GM21390 (cell line): ENCODE data around the gene KDM4B.

Source experiments
- ATAC-seq: cut with Tn5 transposase; IDR thresholded peaks from one replicate; pipeline ENCODE4 v1.9.1; 2021; ENCODE audit not compliant: unreplicated experiment

Gene KDM4B

DNA sequence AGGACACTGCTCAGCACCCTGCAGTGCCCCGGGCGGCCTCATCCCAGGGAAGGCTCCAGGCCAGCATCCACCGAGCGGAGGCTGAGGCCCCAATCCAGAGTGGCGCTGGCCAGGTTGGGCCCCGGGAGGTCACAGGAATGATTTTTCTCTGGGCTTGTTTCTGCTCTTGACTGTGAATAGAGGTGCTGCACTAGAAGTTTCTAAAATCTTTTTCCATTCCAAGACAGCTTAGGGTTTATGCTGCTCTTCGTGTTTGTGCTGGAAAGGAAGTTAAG is 15.1 kb downstream of the KDM4B start:
- ATAC-seq, result no peak

DNA sequence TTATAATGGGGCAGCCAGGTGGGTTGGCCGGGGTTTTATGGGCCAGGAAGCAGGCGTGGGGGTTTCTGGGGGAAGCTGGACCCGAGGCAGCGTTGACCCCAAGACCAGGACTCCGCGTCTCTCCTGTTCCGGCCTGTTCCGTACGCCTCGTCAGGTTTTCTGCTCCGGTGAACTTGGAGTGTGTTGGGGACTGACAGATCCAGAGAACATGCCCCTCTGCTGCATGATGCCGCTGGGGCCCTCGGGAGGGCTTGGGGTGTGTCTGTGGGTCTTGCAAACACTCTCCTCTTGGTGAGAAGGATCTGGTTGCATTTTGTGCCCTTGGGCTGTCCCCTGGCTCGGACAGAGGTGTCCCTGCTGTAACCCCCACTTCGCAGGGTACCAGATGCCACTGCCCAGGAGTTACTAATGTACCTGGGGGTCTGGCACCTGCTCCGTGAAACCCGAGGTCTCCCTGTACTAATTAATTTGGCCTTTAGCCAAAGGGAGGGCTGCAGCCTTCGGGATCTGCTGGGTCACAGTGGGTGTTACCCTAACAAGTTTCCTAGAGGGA is 15.6 kb downstream of the KDM4B start:
- ATAC-seq, result no peak

DNA sequence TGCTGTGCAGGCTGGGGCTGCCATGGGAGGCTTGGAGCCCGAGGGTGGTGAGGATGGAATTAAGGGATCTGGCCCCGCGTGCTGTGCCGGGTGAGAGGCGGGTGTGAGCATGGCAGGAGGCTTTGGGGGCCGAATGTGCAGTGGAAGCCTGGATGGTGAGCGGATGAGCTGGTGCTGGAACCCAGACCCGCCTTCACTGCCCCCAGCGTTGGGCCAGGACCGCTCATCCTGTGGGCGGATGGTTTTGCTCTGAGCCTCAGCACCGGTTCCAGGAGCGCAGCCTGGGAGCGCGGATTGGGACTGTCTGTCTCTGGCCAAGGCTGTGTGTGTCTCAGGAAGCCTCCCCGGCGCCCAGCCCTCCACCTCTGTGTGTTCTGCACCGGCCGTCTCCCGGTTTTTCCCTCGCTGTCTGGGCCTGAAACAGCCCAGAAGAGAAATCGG is 16.7 kb downstream of the KDM4B start:
- ATAC-seq, result no peak

DNA sequence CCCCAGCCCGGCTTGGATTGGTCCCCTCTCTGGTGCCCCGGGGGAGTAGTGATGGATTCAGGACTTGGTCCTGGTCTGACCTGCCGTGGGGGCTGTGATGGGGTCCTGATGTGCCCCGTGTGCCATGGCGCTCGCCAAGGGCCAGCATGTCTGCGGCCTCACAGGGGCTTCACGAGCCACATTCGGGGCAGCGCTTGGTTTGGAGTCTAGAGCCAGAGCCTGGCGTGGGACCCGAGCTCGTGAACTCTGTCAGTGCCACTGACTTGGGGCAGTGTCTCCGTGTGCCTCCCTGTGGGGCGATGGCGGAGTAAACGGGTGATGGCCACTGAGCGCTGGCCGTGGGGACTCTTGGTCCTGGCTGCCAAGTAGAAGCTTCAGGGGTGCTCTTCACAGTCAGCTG is 17.1 kb downstream of the KDM4B start:
- no peak for ATAC-seq

DNA sequence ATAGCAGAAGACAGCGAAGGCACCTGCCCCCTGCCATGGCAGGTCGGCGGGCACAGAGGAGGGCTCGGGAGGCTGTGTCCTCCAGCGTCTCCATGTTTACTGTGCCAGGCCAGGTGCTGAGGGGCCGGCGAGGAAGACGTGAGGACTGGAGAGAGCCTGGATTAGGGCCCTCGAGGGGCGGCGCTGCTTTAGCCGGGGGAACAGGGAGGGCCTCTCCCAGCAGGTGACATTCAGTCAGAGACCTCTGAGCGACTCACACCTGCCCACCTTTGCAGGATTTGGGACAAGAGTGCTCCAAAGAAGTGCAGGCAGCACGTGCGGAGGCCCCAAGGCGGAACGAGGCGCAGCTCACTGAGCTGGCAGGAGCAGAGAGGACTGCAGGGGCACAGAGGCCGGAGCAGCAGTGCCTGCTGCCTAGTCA is 17.6 kb downstream of the KDM4B start:
- ATAC-seq, result no peak

DNA sequence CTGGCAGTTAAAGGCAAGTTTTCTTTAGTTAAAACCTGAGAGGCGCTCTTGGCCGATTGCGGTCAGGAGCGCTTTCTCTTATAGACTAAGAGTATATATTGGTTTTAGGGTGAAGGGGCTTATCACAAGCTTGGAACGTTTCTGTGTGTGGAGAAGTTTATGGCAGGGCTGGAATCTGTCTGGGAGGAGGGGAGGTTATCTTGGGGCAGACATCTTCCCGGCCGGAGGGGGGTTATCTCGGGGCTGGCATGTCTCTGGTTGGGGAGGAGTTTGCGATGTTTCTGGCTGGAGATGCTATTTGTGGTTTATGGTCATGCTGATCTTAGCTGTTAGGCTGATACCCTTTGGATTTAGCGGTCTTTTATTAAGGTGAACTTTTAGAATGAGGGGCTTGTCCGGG is 18.3 kb downstream of the KDM4B start:
- ATAC-seq, result no peak

DNA sequence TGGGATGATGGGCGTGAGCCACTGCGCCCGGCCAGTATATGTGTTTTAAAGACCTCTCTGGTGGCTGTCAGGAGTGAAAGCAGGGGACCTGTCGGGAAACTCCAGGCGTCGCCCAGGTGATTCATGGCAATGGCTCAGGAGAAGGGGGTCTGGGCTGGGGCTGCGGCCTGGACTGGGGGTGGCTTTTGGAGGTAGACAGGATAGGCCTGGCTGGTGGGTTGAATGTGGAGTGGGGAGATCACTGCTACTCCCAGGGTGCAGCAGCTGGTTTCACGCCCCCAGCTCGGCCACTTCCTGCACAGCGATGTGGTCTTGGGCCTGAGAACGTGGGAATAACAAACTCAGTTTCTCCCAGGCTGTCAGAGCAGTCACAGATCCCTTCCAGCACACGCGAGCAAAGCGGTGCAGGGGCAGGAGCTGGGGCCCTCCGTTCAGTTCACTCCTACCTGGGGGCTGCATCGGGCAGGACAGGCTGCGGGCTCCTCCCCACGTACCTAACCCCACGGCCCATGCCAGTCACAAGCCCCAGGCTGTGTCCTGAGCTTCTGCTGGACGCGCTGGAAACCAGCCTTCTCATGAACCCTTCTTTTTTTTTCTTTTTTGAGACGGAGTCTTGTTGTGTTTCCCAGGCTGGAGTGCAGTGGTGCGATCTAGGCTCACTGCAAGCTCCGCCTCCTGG is 18.9 kb downstream of the KDM4B start:
- no peak for ATAC-seq

DNA sequence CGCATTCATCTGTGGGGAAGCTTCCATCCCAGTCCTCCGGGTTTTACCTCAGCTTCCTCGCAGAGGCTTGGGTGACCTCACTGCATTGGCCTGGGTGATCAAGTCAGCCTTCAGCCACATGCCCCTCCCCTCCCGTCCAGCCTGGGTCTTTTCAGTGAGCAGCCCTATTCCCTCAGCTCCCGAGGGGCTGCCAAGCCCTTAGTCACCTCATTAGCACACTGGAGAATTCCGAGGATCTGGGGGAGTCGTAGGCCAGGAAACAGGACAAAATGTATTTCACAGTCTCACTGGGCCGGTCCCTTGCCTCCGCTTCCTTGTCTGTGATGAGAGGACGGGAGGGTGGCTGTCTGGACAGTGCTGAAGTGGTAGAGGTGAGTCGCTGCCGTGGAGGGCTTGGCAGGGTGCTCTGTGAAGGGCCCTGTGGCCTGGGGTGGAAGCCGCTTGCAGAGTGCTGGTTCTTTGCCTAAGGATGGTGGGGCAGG is 19.9 kb downstream of the KDM4B start:
- ATAC-seq, result no peak

DNA sequence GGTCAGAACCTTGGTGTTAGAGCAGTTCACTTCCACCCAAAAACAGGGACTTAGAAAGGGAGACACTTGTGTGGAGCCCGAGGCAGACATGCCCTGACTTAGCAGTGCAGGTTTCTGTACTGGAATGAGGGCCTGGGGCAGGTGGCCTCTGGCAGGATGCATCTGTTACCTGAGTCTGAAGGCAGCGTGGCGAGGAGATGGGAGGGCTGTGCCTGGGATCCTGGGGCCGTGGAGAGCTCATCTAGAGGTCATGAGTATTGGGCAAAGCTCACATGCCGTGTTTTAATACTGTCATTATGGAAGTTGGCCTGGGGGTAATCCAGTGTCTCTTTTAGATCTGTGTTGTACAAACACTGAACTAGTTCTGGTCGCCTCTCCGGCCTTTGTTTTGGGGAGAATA is 21.4 kb downstream of the KDM4B start:
- ATAC-seq, result no peak

DNA sequence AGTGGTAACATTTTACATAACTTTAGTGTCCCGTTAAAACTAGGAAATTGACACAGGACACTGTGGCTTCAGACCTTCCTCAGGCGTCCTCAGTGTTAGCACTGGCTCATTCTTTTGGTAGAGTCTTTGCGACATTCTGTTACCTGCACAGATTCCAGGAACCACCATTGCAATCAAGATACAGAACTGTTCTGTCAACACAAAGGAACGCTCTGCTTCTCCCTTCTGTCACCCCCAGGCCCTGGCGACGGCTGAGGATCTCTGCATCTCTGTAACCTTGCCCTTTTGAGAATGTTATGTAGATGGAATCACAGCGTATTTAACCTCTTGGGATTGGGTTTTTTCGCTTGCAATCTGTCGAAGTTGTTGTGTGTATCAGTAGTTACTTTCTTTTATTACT is 22.6 kb downstream of the KDM4B start:
- no peak for ATAC-seq

DNA sequence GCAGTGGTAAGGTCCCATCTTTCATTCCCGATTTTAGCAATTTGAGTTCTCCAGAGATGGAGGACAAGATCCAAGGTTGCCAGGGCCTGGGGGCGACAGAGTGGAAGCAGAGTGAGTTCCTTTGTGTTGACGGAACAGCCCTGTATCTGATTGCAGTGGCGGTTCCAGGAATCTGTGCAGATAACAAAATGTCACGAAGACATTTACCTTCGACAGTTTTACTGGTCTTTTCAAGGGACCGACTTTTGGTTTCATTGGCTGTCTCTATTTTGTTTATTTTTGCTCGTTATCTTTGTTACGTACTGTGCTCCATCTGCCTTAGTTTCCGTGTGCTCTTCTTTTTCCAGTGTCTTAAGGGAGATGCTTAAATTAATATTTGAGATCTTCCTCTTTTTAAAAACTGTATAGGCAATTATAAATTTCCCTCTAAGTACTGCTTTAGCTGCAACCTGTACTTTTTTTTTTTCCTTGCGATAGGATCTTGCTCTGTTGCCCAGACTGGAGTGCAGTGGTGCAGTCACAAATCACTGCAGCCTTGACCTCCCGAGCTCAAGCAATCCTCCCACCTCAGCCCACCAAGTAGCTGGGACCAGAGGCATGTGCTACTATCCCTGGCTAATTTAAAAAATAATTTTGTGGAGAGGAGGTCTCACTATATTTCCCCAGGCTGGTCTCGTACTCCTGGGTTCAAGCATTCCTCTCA is 23.2 kb downstream of the KDM4B start:
- ATAC-seq, result no peak

DNA sequence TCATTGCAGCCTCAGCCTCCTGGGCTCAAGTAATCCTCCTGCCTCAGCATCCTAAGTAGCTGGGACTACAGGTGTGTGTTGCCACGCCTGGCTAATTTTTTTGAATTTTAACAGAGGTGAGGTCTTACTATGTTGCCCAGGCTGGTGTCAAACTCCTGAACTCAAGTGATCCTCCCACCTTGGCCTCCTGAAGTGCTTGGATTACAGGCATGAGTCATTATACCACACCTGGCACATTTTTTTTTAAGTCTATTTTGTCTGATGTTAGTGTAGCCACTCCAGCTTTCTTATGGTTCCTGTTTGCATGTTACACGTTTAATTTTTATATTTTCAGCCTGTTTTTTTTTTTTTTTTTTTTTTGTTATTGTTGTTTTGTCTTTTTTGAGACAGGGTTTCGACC is 24.8 kb downstream of the KDM4B start:
- no peak for ATAC-seq

DNA sequence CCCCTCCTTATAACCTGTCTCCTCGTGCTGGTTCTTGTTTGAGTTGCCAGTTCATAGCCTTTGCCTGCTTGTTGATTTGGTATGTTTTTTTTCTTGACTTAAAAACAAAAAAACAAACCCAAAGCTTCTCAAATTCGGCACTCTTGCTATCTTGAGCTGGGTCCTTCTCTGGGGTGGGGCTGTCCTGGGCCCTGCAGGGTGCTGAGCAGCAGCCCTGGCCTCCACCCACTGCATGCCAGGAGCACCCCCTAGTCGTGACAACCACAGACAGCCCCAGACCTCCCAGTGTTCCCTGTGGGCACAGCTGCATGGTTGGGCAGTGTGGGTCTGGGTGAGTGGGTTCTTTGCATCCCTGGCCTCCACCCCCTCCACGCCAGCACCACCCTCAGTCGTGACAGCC is 27.8 kb downstream of the KDM4B start:
- no peak for ATAC-seq

DNA sequence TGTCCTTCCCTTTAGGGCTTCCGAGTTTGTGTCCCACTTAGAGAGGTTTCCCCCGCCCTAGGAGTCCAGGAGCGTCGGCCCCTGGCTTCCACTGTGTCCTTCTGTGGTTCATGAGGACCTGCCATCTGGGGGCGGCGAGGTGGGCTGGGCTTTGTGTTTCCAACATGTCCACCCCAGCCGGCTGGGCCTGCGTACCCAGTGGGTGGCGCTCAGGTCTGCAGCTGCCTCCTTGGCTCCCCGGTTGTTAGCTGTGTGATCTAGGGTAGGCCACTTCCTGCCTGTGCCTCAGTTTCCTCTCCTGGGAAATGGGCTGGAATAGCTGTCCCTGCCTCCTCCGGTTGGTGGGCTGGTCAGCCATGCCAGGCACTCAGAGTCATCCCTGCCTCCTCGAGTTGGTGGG is 28.4 kb downstream of the KDM4B start:
- no peak for ATAC-seq

DNA sequence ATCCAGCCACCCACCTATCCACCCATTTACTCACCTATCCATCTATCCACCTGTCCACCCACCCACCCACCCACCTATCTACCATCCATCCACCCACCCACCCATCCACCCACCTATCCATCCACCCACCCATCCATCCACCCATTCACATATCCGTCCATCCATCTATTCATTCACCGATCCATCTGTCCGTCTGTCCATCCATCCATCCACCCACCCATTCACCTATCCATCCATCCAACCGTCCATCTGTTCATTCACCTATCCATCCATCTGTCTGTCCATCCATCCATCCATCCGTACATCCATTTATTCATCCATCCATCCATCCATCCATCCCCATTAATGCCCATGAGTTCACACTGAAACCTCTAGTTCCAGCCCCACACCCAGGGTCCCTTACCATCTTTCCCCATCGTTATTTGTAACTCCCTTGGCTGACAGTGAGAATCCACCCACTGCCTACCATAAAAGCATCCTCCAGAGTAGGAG is 31.3 kb downstream of the KDM4B start:
- ATAC-seq, result no peak

DNA sequence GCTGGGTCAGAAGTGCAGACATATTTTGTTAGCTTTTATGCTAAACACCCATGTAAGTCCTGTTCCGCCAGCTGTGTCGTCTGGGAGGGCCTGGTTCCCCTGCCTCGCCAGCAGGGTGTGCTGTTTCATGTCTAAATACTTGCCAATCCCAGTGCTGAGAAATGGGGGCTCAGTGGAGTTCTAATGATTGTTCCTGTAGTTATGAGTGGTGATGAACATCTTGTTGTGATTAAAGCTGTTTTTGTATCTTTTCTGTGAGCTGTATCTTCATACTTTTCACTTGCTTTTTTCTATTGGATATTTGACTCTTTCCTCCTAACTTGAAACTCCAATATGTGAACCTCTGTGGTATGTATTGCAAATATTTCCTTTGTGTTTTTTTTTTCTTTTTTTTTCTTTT is 32.7 kb downstream of the KDM4B start:
- ATAC-seq, result no peak

DNA sequence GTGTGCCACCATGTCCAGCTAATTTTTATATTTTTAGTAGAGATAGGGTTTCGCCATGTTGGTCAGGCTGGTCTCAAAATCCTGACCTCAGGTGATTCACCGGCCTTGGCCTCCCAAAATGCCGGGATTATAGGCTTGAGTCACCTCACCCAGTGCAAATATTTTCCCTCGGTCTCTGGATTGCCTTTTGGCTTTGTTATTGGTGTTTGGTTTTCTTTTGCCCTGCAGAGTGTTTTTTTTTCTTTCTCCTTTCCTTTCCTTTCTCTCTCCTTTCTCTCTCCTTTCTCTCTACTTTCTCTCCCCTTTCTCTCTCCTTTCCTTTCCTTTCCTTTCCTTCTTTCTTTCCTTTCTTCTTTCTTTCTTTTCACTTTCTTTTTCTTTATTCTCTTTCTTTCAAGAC is 33.2 kb downstream of the KDM4B start:
- ATAC-seq, result no peak

DNA sequence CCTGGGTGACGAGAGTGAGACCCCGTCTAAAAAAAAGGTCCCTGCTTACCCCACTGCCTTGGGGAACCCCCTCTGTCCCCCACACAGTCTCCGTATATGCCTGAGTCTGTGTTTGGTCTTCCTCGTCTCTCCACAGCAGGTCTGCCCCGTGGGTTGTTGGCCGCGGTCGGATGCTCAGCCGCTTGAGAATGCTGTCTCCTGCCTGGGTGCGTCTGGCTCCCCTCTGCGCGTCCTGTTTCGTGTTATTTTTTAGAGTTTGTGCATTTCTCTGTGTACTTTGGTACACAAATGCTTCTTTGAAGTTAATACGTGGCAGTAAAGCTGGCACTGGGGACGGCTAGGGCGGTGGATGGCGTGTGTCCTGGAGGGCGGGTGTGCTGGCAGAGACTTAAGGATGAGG is 34.9 kb downstream of the KDM4B start:
- no peak for ATAC-seq

DNA sequence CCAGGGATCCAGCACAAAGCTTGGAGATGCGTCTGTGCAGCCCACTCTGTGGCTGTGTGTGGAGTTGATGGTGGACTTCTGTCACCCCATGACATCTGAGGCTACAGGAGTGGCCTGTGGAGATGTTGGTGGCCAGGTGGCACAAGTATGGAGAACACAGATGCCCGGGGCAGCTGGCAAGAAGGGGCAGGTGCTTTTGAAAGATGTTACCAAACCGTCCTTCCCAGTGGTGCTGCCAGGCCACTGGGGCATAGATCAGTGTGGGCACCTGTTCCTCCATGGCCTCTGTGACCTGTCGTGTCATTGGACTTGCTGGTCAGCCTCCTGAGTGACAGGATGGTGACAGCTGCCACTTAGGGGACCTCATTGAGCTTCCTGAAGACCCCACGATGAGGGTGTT is 36.2 kb downstream of the KDM4B start:
- ATAC-seq, result no peak

DNA sequence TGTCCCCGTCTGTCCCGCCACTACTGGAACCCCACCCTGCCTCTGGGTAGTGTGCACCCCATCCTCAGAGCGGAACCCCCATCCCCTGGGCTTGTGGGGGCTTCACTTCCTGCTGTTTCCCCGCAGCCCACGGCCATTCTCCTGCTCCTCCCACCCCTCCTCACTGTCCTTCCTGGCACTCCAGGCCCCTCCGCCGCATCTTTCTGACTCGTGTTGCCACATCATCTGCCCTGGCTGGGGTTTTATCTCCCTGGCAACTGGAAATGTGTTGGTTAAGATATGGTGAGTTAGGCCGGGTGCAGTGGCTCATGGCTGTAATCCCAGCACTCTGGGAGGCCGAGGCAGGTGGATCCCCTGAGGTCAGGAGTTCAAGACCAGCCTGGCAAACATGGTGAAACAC is 37.3 kb downstream of the KDM4B start:
- ATAC-seq, result no peak

DNA sequence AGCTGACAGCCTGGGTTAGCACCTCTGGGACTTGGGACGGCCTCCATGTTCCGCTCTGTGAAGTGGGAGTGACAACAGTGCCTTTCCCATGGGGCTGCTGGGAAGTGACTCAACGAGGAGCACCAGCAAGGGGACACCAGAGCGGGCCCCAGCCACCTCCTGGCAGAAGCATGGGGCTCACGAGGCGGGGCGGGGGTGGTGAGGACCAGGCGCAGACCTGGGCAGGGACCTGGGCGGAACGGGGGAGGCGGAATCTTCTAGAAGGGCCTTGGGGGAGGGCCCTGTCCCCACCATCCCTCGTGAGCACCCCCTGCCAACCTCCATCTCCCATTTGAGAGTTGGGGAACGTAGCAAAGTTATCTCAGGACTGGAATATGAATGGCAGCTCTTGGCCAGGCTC is 37.9 kb downstream of the KDM4B start:
- ATAC-seq, result no peak

DNA sequence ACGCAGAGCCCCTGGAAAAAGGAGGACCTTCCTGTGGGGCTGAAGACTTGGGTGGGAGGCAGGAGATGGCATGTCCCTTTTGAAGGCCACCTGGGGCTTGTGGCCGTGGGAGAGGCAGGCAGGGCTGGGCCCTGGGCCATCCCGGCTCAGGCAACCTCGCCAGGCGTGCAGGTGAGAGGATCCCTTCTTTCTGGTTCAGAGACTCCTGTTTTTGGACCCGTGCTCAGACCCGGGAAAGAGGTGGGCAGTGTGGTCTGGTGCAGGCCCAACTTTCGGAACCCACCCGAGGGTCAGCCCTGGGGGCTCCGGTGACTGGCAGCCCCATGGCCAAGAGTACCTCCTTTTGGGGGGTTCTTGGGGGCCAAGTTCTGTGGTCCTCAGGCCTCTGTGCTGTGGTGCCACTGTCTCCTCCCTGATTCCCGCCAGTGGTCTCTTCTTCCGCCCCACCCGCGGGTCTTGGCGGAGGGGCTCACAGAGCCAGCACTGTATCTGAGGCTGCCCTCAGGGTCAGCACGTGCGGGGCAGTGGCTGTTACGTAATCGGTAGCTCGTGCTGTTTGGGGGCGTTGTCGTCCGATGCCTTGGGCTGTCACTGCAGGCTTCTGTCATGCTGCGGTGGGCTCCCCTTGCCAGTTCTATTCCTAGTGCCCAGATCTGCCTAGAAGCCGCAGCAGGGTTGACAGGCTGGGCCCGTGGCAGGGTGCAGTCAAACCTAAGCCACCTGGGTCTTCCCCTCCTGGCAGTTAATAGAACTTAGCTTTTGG is 42.7 kb downstream of the KDM4B start:
- no peak for ATAC-seq
